ENCODE measurements around the gene LMNB1.

Gene LMNB1

GRCh38 chr5:126847456-126847820 lies 70.5 kb downstream of the LMNB1 start:
- H3K9me3 ChIP-seq (ENCODE audit: control insufficient read depth, insufficient read depth, low read depth, low read length): no peaks in the 10 kb centered on the region
- peaks cover 9% of the 10 kb centered on the region; the same call in 1 of the 2 replicates for H3K4me1 ChIP-seq (ENCODE audit: control insufficient read depth, insufficient read depth, low read length)
- ChIA-PET POLR2A (no interaction called here), CTCF (no interaction called here)
- no peak overlapping the region for H3K4me3 ChIP-seq (ENCODE audit: low read depth, low read length)
- no peaks in the 10 kb centered on the region for H3K36me3 ChIP-seq (ENCODE audit: control insufficient read depth in 2 of 2, insufficient read depth in 1 of 2, low read length in 2 of 2)
- no peak for TF ChIP-seq ZNF837 (tag by site-specific recombination; IDR thresholded peaks at IDR 0.05)
- TF ChIP-seq ZNF449 (tag by site-specific recombination; IDR thresholded peaks at IDR 0.05): no peak
- TF ChIP-seq GLIS2 (tag by site-specific recombination; IDR thresholded peaks at IDR 0.05): no peak
- no peak for TF ChIP-seq SP3 (tag by site-specific recombination; IDR thresholded peaks at IDR 0.05)
- no peak for TF ChIP-seq KLF17 (tag by site-specific recombination; IDR thresholded peaks at IDR 0.05)
- TF ChIP-seq KLF8 (tag by site-specific recombination; IDR thresholded peaks at IDR 0.05): no peak
- no peak for TF ChIP-seq SCRT2 (tag by site-specific recombination; IDR thresholded peaks at IDR 0.05)
- no peak for TF ChIP-seq ZBTB8A (tag by site-specific recombination; IDR thresholded peaks at IDR 0.05)
- no peak for TF ChIP-seq ZNF621 (tag by site-specific recombination; IDR thresholded peaks at IDR 0.05)
- TF ChIP-seq ZNF747 (tag by site-specific recombination; IDR thresholded peaks at IDR 0.05): no peak
- TF ChIP-seq ZNF274 (IDR thresholded peaks at IDR 0.05; ENCODE audit: low read length): no peak
- TF ChIP-seq ZNF274 (tag by site-specific recombination; IDR thresholded peaks at IDR 0.05; ENCODE audit: borderline replicate concordance): no peak
- no peak for TF ChIP-seq ZNF580 (tag by site-specific recombination; IDR thresholded peaks at IDR 0.05)
- TF ChIP-seq ZNF530 (tag by site-specific recombination; IDR thresholded peaks at IDR 0.05; ENCODE audit: low read depth): no peak
- TF ChIP-seq ZNF596 (tag by site-specific recombination; IDR thresholded peaks at IDR 0.05): no peak
- no peak overlapping the region for H3K27ac ChIP-seq (ENCODE audit: extremely low read depth, low read depth, low read length)

- no peak for TF ChIP-seq ZNF654 (tag by site-specific recombination; IDR thresholded peaks at IDR 0.05; ENCODE audit: low read depth)
- Histone ChIP-seq H3K4me1 (ENCODE audit: control insufficient read depth, insufficient read depth, low read length) (peaks cover 9% of the 10 kb centered on the region; the same call in 1 of the 2 replicates), H3K4me3 (ENCODE audit: low read depth, low read length) (no peak overlapping the region), H3K9me3 (ENCODE audit: control insufficient read depth, insufficient read depth, low read depth, low read length) (no peaks in the 10 kb centered on the region), H3K27ac (ENCODE audit: extremely low read depth, low read depth, low read length) (no peak overlapping the region), H3K36me3 (ENCODE audit: control insufficient read depth in 2 of 2, insufficient read depth in 1 of 2, low read length in 2 of 2) (no peaks in the 10 kb centered on the region)
- ChIA-PET CTCF (interaction anchor here (1.0 kb wide), 1 partner anchor 645 kb away, joined by 3 read pairs; no protein-coding TSS in a partner anchor), POLR2A (no interaction called here)
Observed at GRCh38 chr5:126847826-126848251, 70.9 kb downstream of the LMNB1 start.

GRCh38 chr5:126848253-126848652 lies 71.3 kb downstream of the LMNB1 start:
- TF ChIP-seq HIC1 (tag by site-specific recombination; IDR thresholded peaks at IDR 0.05) (no peak), ZNF148 (tag by site-specific recombination; IDR thresholded peaks at IDR 0.05; ENCODE audit: borderline replicate concordance) (no peak), ZNF366 (tag by site-specific recombination; conservative IDR thresholded peaks at IDR 0.05) (no peak), ZNF423 (tag by site-specific recombination; IDR thresholded peaks at IDR 0.05) (no peak), KLF10 (tag by site-specific recombination; IDR thresholded peaks at IDR 0.05) (no peak)
- Histone ChIP-seq H3K4me3 (ENCODE audit: low read depth, low read length) (no peak overlapping the region), H3K9me3 (ENCODE audit: control insufficient read depth, insufficient read depth, low read depth, low read length) (no peaks in the 10 kb centered on the region), H3K27ac (ENCODE audit: extremely low read depth, low read depth, low read length) (no peak overlapping the region), H3K4me1 (ENCODE audit: control insufficient read depth, insufficient read depth, low read length) (peaks cover 9% of the 10 kb centered on the region; the same call in 1 of the 2 replicates), H3K36me3 (ENCODE audit: control insufficient read depth in 2 of 2, insufficient read depth in 1 of 2, low read length in 2 of 2) (no peaks in the 10 kb centered on the region)
- ChIA-PET CTCF (interaction anchor here (1.0 kb wide), 1 partner anchor 644 kb away, joined by 3 read pairs; no protein-coding TSS in a partner anchor), POLR2A (no interaction called here)
